ENCODE results near the gene ATP2B1.

ATP2B1 gene

GRCh38 chr12:89632778-89633177 is 75.9 kb downstream of the ATP2B1 start:
- Histone ChIP-seq H3K4me1 (ENCODE audit: insufficient read depth, low read length) (no peaks in the 10 kb centered on the region), H3K36me3 (ENCODE audit: insufficient read depth, low read length) (peaks cover 40% of the 10 kb centered on the region), H3K27ac (ENCODE audit: low read depth, low read length) (no peak overlapping the region), H3K9ac (ENCODE audit: low read depth, low read length) (no peak overlapping the region), H3K9me3 (ENCODE audit: insufficient read depth, low read depth, low read length) (no peaks in the 10 kb centered on the region), H3K4me3 (ENCODE audit: low read length) (no peak overlapping the region), H3K27me3 (ENCODE audit: insufficient read depth, low read length) (no peaks in the 10 kb centered on the region)
- WGBS, result no CpG with 5 or more reads among the region's 1 CpG

GRCh38 chr12:89622115-89622514 is 86.5 kb downstream of the ATP2B1 start:
- Histone ChIP-seq H3K9ac (ENCODE audit: low read depth, low read length) (no peak overlapping the region), H3K27ac (ENCODE audit: low read depth, low read length) (no peak overlapping the region), H3K9me3 (ENCODE audit: insufficient read depth, low read depth, low read length) (no peaks in the 10 kb centered on the region), H3K4me1 (ENCODE audit: insufficient read depth, low read length) (no peaks in the 10 kb centered on the region), H3K4me3 (ENCODE audit: low read length) (no peak overlapping the region), H3K36me3 (ENCODE audit: insufficient read depth, low read length) (peaks cover 59% of the 10 kb centered on the region), H3K27me3 (ENCODE audit: insufficient read depth, low read length) (no peaks in the 10 kb centered on the region)

- no peaks in the 10 kb centered on the region for H3K9me3 ChIP-seq (ENCODE audit: insufficient read depth, low read depth, low read length)
- no peak overlapping the region for H3K9ac ChIP-seq (ENCODE audit: low read depth, low read length)
- H3K4me1 ChIP-seq (ENCODE audit: insufficient read depth, low read length), result no peaks in the 10 kb centered on the region
- H3K4me3 ChIP-seq (ENCODE audit: low read length), result no peak overlapping the region
- WGBS, result 100% methylated on average over 1 of the region's 1 CpG
- no peak overlapping the region for H3K27ac ChIP-seq (ENCODE audit: low read depth, low read length)
- no peaks in the 10 kb centered on the region for H3K27me3 ChIP-seq (ENCODE audit: insufficient read depth, low read length)
- peaks cover 58% of the 10 kb centered on the region for H3K36me3 ChIP-seq (ENCODE audit: insufficient read depth, low read length)
These were observed 87.1 kb downstream of the ATP2B1 start for GRCh38 chr12:89621521-89621920.

GRCh38 chr12:89619764-89620163 is 88.9 kb downstream of the ATP2B1 start:
- no peaks in the 10 kb centered on the region for H3K9me3 ChIP-seq (ENCODE audit: insufficient read depth, low read depth, low read length)
- H3K9ac ChIP-seq (ENCODE audit: low read depth, low read length), result no peak overlapping the region
- 93% methylated on average over 2 of the region's 2 CpGs for WGBS
- H3K27ac ChIP-seq (ENCODE audit: low read depth, low read length), result no peak overlapping the region
- no peaks in the 10 kb centered on the region for H3K4me1 ChIP-seq (ENCODE audit: insufficient read depth, low read length)
- no peaks in the 10 kb centered on the region for H3K27me3 ChIP-seq (ENCODE audit: insufficient read depth, low read length)
- H3K4me3 ChIP-seq (ENCODE audit: low read length), result no peak overlapping the region
- peaks cover 53% of the 10 kb centered on the region for H3K36me3 ChIP-seq (ENCODE audit: insufficient read depth, low read length)

DNA sequence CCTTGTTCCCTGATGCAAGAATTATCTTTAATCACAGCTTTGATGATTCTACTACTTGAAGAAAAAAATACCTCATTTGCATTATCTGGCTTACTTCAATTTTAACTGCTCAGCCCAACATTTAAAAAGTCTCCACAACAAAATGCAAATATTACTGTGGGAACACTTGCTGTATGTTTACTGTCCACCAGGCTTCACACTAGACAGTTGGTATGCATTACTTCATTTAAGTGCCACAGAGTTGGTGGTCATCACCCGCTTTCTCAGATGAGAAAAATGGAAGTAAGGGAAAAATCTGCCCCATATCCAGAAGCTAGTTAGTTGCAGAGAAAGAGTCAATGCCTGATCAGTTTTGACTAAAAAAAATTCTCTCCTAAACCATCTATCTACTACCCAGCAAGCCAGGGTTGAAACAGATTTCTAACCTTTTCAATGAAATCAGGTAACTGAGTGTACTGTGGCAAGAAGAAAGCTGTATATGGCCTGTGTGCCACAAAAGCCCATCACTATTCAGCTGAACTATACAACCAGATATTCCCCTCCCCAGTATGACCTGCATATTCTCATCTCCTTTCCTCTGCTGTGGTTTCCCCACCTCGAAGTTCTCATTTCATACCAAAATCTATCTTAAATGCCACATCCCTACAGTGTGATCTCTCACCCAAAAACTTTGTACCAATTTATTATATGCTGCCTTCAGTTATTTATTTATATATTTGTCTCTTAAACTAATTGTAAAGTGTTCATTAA is 90.3 kb downstream of the ATP2B1 start:
- no peak overlapping the region for H3K27ac ChIP-seq (ENCODE audit: low read depth, low read length)
- H3K9me3 ChIP-seq (ENCODE audit: insufficient read depth, low read depth, low read length), result no peaks in the 10 kb centered on the region
- H3K9ac ChIP-seq (ENCODE audit: low read depth, low read length), result no peak overlapping the region
- H3K36me3 ChIP-seq (ENCODE audit: insufficient read depth, low read length), result peaks cover 48% of the 10 kb centered on the region
- no peak overlapping the region for H3K4me3 ChIP-seq (ENCODE audit: low read length)
- no peaks in the 10 kb centered on the region for H3K4me1 ChIP-seq (ENCODE audit: insufficient read depth, low read length)
- H3K27me3 ChIP-seq (ENCODE audit: insufficient read depth, low read length), result no peaks in the 10 kb centered on the region
- 44% methylated on average over 2 of the region's 2 CpGs for WGBS

DNA sequence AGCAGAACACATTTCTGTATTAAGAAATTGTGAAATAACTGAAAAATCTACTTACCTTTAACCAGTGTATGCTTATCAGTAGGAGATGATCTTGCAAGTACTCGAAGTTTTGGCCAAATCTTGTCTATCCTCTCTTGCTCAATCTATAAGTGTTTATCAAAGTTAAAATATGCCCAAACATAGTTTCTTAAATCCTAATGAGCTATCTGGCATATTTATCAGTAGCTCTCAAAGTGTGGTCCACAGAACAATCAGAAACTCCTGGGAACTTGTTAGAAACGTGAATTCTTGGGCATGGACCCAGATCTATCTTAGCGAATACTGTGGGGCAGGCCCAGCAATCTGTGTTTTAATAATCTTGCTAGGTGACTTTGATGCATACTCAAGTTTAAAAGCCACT is 98.3 kb downstream of the ATP2B1 start:
- H3K9me3 ChIP-seq (ENCODE audit: insufficient read depth, low read depth, low read length), result no peaks in the 10 kb centered on the region
- no peaks in the 10 kb centered on the region for H3K4me1 ChIP-seq (ENCODE audit: insufficient read depth, low read length)
- over 99% methylated on average over 3 of the region's 3 CpGs for WGBS
- H3K27ac ChIP-seq (ENCODE audit: low read depth, low read length), result no peak overlapping the region
- no peak overlapping the region for H3K4me3 ChIP-seq (ENCODE audit: low read length)
- no peaks in the 10 kb centered on the region for H3K27me3 ChIP-seq (ENCODE audit: insufficient read depth, low read length)
- H3K36me3 ChIP-seq (ENCODE audit: insufficient read depth, low read length), result peaks cover 45% of the 10 kb centered on the region
- H3K9ac ChIP-seq (ENCODE audit: low read depth, low read length), result no peak overlapping the region

DNA sequence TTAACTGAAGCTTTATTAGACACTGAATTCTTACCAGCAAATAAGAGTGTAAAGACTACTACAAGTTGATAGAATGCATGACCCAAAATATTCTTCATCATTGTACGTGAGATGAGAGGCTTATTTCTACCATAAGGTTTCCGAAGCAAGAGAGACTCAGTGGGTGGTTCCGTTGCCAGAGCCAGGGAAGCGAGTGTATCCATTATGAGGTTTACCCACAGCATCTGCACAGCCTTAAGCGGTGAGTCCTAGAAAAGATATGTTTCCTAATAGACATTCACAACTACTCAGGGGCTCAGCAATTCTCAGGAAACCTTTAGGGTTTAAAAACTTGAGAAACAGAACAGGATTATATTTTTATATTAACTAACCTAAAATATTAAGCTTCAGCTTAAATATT is 105.0 kb downstream of the ATP2B1 start:
- WGBS, result 98% methylated on average over 5 of the region's 5 CpGs
- H3K9ac ChIP-seq (ENCODE audit: low read depth, low read length), result no peak overlapping the region
- no peaks in the 10 kb centered on the region for H3K9me3 ChIP-seq (ENCODE audit: insufficient read depth, low read depth, low read length)
- H3K4me1 ChIP-seq (ENCODE audit: insufficient read depth, low read length), result peaks cover 7% of the 10 kb centered on the region; the same call in 1 of the 2 replicates
- H3K4me3 ChIP-seq (ENCODE audit: low read length), result no peak overlapping the region
- H3K27me3 ChIP-seq (ENCODE audit: insufficient read depth, low read length), result no peaks in the 10 kb centered on the region
- no peak overlapping the region for H3K27ac ChIP-seq (ENCODE audit: low read depth, low read length)
- peaks cover 51% of the 10 kb centered on the region for H3K36me3 ChIP-seq (ENCODE audit: insufficient read depth, low read length)

DNA sequence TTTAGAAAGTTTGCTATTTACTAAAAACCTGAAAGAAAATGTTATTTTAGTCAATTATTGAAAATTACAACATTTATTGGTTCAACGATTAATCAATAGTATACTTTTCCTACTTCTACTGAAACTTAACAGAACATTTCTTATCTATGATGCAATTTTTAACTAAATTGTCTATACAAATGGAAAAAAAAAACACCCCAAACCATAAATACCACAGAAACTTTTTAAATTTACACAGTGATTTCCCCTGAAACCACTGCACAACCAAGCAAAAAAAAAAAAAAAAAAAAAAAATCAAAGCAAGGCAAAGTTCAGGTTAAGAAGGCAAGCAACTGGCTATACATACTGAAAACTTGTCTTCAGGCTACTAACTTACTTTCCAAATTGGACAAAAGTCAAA is 110.9 kb downstream of the ATP2B1 start:
- Histone ChIP-seq H3K36me3 (ENCODE audit: insufficient read depth, low read length) (peaks cover 26% of the 10 kb centered on the region), H3K4me1 (ENCODE audit: insufficient read depth, low read length) (peaks cover 18% of the 10 kb centered on the region), H3K9me3 (ENCODE audit: insufficient read depth, low read depth, low read length) (no peaks in the 10 kb centered on the region), H3K4me3 (ENCODE audit: low read length) (no peak overlapping the region), H3K27me3 (ENCODE audit: insufficient read depth, low read length) (no peaks in the 10 kb centered on the region), H3K9ac (ENCODE audit: low read depth, low read length) (no peak overlapping the region), H3K27ac (ENCODE audit: low read depth, low read length) (no peak overlapping the region)
- no CpG with 5 or more reads among the region's 1 CpG for WGBS

- no peak overlapping the region for H3K9ac ChIP-seq (ENCODE audit: low read depth, low read length)
- H3K27me3 ChIP-seq (ENCODE audit: insufficient read depth, low read length), result no peaks in the 10 kb centered on the region
- no peak overlapping the region for H3K4me3 ChIP-seq (ENCODE audit: low read length)
- H3K27ac ChIP-seq (ENCODE audit: low read depth, low read length), result no peak overlapping the region
- H3K9me3 ChIP-seq (ENCODE audit: insufficient read depth, low read depth, low read length), result no peaks in the 10 kb centered on the region
- H3K4me1 ChIP-seq (ENCODE audit: insufficient read depth, low read length), result peaks cover 23% of the 10 kb centered on the region
- WGBS, result 73% methylated on average over 4 of the region's 4 CpGs
- H3K36me3 ChIP-seq (ENCODE audit: insufficient read depth, low read length), result peaks cover 20% of the 10 kb centered on the region; the same call in 1 of the 2 replicates
These were observed 111.4 kb downstream of the ATP2B1 start for GRCh38 chr12:89597210-89597609.

DNA sequence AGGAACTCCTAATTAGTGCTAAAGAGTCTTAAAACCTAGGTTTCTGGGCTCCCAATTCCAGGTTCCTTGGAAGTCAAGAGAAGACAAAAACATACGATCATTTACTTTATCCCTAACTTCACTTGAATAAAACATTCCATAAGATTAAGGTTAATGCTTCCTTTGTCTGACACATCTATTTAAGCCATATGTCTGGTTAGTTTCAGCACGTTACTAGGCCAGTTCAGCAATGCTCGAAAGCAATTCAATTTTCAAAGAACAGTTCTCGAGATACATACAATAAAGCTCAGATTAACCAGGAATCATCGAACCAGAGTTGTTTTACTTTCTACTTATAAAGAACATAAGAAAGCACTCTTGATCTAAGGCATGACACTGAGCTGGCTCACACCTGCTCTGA is 114.8 kb downstream of the ATP2B1 start:
- no peak overlapping the region for H3K27ac ChIP-seq (ENCODE audit: low read depth, low read length)
- H3K9me3 ChIP-seq (ENCODE audit: insufficient read depth, low read depth, low read length), result no peaks in the 10 kb centered on the region
- 93% methylated on average over 5 of the region's 5 CpGs for WGBS
- no peak overlapping the region for H3K9ac ChIP-seq (ENCODE audit: low read depth, low read length)
- H3K27me3 ChIP-seq (ENCODE audit: insufficient read depth, low read length), result no peaks in the 10 kb centered on the region
- peaks cover 33% of the 10 kb centered on the region for H3K36me3 ChIP-seq (ENCODE audit: insufficient read depth, low read length)
- H3K4me3 ChIP-seq (ENCODE audit: low read length), result no peak overlapping the region
- peaks cover 18% of the 10 kb centered on the region for H3K4me1 ChIP-seq (ENCODE audit: insufficient read depth, low read length)

DNA sequence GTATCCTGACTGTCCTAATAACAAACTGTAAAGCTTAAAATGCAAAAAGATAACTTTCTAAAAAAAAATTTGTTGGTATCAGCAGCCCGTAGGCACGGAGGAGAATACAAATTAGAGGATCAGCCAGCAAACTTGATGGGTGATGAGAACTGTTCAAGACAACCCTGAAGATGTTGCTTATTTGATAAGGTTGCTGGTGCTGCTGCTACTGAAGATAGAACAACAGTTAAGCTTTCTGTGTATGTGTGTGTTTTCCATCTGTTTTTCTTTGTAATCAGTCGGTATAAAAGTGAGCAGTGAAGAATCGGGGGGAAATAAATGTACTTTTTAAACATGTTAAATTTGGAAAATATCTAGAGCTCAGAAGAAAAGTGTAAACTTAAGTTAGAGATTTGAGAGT is 115.4 kb downstream of the ATP2B1 start:
- Histone ChIP-seq H3K27me3 (ENCODE audit: insufficient read depth, low read length) (no peaks in the 10 kb centered on the region), H3K36me3 (ENCODE audit: insufficient read depth, low read length) (peaks cover 36% of the 10 kb centered on the region), H3K9ac (ENCODE audit: low read depth, low read length) (no peak overlapping the region), H3K9me3 (ENCODE audit: insufficient read depth, low read depth, low read length) (no peaks in the 10 kb centered on the region), H3K27ac (ENCODE audit: low read depth, low read length) (no peak overlapping the region), H3K4me1 (ENCODE audit: insufficient read depth, low read length) (peaks cover 16% of the 10 kb centered on the region), H3K4me3 (ENCODE audit: low read length) (no peak overlapping the region)
- 93% methylated on average over 4 of the region's 4 CpGs for WGBS

GRCh38 chr12:89589753-89590152 is 118.9 kb downstream of the ATP2B1 start:
- H3K4me1 ChIP-seq (ENCODE audit: insufficient read depth, low read length), result peaks cover 16% of the 10 kb centered on the region
- no peak overlapping the region for H3K4me3 ChIP-seq (ENCODE audit: low read length)
- no peak overlapping the region for H3K27ac ChIP-seq (ENCODE audit: low read depth, low read length)
- no peaks in the 10 kb centered on the region for H3K9me3 ChIP-seq (ENCODE audit: insufficient read depth, low read depth, low read length)
- no peak overlapping the region for H3K9ac ChIP-seq (ENCODE audit: low read depth, low read length)
- H3K36me3 ChIP-seq (ENCODE audit: insufficient read depth, low read length), result peaks cover 28% of the 10 kb centered on the region
- H3K27me3 ChIP-seq (ENCODE audit: insufficient read depth, low read length), result no peaks in the 10 kb centered on the region
